Inflammatory macrophage (primary cell): ENCODE data around the gene RFX3.

Source experiments
- DNase-seq, 2 donors: peaks; one replicate each; pipeline ENCODE4 v3.0.0-alpha.2; 2020 to 2022

RFX3 gene

DNA sequence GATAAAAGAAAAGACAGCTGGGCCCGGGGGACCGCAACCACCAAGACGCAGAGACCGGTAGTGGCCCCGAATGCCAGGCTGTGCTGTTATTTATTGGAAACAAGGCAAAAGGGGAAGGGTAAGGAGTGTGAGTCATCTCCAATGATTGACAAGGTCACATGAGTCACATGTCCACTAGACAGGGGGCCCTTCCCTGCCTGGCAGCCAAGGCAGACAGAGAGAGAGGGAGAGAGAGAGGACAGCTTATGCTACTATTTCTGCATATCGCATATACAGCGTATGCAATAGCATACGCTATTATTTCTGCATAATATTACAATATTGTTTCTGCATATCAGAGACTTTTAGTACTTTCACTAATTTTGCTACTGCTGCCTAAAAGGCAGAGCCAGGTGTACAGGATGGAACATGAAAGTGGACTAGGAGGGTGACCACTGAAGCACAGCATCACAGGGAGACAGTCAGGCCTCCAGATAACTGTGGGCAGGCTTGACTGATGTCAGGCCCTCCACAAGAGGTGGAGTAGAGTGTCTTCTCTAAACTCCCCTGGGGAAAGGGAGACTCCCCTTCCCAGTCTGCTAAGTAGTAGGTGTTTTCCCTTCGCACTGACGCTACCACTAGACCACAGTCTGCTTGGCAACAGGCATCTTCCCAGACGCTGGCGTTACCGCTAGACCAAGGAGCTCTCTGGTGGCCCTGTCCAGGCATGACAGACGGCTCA is 50.3 kb downstream of the RFX3 start:
- DNase-seq: peak in 1 of 2 donors; percentile 16

DNA sequence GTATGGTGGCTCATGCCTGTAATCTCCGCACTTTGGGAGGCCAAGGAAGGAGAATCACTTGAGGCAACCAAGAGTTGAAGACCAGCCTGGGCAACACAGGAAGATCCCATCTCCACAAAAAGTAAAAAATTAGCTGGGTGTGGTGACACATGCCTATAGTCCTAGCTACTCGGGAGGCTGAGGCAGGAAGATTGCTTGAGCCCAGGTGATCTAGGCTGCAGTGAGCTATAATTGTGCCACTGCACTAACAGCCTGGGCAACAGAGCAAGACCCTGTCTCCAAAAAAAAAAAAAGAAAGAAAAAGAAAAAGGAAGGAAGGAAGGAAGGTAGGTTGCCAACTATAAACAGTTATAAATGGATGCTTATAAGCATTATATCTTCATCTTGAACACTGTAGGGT is 51.0 kb downstream of the RFX3 start:
- DNase-seq: no peak

DNA sequence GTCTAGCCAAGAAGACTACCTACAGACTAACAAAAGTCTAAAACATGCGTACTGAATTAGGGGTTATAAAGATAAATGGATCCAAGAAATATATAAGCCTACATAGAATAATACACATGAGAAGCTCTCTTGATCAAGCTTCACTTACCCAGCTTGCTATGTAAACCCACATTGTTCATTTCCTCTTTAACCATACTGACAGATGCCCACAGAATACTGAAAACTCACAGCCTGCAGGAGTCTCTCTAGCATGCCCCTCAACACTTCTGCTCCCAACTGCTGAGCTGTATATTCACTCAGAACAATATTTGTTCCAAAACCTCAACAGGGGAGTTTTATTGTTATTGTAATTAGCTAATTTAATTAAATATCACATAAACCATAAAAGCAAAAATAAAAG is 52.4 kb downstream of the RFX3 start:
- peak; percentile 15 to 33 for DNase-seq

DNA sequence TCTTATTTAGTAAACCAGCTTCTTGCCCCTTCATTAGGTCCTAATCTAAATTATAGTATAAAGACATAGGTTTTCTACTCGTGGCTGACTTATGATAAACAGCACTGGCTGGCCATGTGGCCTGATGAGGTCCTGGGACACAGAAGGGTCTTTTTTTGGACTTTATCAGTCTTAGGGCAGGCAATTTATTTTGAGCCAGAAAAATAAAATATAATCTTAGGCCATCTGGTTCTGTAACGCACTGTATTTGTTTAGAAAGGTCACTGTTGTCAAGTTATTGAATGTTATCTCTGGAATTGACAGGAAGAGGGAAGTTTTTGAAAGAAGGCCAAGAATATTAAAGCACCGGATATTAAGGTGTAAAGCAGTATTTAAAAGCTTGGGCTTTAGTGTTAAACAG is 53.9 kb downstream of the RFX3 start:
- DNase-seq: no peak

DNA sequence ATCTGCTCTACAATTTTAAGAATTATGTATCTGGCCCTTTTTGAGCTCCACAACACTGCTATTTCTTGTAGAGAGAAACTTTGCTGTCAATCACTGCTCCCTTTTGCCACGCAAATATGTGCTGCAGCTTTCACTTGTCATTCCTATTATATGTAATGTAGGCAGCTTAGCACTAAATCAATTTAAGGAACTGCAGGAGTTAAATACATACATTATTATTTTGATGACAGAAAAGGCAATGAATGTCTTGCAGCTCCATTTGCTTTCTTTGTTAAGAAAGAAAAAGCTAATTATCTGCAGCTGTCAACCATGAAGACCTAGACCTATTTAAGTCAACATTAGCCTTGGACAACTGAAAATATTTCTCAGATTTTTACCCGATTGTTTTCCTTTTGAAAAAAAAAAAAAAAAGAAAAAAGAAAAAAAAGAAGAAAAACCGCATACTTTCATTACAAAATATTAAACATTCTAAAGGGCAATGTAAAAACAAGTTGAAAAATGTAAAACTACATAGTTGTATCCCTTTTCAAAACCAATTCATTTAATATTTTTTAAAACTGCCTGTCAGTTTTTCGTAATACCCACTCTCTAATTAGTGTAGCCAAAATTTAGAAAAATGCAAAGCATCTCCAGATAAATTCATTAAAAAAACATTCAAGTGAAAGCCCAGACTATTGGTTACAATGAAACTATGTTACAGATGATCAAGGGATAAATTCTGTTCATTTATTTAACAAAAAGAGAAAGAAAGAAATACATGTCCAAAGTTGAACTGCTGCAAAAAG is 57.2 kb downstream of the RFX3 start:
- DNase-seq: no peak

DNA sequence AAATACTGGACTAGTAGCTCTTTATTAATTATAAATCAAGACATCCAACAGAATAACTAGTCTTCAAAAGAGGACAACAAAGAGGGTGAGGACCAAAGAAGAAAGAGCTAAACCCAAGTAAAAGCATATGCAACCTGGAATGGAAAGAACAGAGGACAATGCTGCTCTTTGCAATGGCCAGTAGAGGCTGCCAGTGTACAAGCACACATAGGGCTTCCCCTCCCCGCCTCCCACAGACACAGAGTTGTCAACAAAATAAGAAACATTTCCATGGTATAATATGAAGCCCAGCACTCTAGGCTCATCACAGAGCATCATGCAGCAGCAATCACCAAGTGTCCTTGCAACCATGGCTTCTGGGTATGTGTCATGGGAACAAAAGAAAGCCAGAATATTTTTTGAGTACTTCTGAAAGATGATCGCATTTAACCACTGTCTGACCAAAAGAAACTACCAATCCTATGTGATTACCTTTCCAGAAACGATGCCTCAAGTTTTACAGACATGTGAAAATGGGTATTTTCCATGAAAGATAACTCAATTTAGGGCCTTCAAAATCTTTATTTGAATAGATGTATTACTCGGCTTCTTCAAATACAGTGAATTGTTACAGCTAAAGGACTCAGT is 58.1 kb downstream of the RFX3 start:
- peak; percentile 69 to 75 for DNase-seq

DNA sequence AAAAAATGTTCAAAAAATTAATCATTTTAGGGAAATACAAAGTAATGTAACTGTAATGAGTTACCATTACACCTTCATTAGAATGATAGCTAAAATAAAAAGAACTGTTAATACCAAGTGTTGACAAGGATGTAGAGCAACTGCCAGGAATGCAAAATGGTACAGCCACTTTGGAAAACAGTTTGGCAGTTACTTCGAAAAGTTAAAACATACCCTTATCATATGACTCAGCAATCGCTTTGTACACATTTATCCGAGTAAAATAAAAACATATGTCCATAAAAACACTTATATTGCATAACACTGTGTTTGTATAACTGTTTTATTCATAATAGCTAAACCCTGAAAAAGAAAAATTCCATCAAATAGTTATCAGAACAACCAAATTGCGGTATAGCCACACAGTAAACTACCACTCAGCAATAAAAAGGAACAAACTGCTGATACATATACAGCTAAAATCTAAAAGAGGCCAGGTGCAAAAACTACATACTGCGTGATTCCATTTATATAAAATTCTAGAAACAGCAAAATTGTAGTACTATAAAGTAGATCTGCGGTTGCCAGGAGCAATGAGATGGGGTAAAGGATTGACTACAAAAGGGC is 61.7 kb downstream of the RFX3 start:
- no peak for DNase-seq

DNA sequence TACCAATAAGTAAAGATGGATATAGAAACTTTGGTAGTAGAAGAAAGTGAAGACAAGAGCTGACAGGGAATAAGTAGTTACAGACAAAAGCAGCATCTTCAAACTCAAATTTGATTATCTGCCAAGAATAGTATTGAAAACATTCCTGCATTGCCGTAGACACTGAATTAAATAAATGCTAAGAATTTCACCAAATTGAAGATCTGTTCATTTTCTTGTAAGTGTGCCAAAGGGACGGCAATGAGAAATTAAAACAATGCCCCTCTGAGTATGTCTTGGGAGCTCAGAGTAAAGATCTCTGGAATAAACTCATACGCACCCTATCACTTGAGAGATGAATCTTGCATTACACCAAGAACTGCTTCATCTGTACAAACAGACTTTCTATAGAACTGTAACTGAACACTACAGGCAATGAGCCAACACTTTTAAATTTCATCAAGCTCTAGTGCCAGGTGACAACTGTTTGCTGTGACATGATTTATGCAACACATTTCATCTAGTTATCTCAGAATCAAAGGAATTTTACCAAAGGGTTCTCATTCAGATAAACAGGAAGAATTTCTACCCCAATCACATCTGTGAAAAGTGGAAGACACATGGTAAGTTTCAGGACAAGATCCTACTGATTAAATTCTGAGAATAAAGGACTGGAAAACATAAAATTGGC is 66.9 kb downstream of the RFX3 start:
- DNase-seq: no peak

DNA sequence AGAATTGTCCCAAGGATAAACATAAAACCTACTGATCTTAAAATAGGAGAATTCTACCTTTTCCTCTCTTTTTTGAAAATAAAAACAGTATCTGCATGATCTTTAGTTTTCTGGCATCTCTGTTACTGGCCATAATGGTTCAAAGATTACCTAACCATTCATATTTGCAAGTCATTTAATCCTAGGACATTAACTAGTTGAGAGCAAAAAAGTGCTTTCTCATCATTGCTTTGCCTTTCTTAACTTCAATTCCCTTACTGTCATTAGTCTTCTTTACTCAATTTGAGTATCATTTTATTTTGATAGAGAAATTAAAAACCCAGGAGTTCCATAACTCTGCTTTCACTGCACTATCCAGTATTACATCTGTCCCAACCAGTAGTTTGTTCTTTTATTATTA is 68.6 kb downstream of the RFX3 start:
- no peak for DNase-seq

DNA sequence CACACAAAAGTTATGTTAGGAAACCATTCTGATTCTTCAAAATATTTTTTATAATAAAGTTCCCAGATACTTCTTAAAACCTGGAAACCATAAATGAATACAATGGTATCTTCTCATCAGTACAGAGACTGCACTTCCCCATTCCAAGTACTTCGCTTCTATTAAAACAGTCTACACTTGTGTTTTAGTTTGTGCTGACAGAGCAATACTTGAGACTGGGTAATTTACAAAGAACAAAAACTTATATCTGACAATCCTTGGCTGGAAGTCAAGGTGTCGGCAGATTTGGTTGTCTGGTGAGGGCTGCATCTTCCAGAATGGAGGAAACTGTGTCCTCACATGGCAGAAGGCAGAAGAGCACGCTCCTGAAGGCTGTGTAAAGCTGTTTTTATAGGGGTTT is 70.1 kb downstream of the RFX3 start:
- no peak for DNase-seq

DNA sequence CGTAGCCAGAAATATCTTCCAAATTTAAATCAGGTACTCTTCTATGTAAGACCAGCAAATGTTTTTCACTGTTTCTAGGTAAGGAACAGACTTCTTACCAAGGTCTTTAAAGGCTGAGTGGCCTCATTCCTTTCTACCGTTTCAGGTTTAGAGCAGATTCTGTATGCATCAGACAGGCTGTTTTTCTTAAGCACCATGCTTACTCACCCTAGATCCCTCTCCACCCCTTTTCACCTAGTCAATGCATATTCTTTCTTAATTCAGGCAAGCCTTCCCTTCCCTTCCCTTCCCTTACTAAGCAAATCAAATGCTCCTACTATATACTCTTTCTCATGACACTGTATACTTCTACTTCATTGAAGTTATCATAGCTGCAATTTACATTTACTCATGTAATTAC is 70.7 kb downstream of the RFX3 start:
- DNase-seq: no peak

DNA sequence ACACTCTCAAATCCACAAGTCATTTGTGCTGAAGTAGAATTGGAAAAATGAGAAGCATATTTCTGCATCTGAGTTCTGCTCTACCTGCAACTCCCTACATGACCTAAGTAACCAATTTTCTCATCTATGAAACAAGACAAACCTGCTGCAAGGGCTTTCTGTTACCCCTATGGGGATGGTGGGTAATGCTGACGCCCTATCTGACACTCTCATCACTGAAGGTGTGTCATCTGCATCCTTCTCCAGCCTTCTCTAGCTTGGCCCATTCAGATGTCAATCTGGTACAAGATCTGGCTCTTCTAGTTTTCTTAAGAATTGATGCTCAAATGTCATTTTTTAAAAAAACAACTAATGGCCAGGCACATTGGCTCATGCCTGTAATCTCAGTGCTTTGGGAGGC is 73.8 kb downstream of the RFX3 start:
- DNase-seq: no peak

DNA sequence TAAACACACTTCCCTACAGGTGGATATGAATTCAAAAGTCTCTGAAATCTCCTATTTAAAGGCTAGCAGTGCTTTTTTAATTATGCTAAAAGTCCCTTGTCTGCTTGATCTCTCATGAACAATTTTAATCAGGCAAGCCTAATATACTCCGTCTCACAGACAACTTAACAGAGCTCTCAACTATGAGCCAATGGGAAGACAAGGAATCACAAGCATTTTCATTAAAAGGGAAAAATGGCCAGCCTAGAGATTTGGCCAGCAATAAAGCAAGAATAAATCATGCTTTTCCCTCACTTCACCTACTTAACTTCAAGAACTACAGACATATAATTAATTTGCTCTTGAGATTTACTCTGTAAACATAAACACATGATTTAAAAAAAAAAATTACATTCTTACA is 78.0 kb downstream of the RFX3 start:
- DNase-seq: no peak

DNA sequence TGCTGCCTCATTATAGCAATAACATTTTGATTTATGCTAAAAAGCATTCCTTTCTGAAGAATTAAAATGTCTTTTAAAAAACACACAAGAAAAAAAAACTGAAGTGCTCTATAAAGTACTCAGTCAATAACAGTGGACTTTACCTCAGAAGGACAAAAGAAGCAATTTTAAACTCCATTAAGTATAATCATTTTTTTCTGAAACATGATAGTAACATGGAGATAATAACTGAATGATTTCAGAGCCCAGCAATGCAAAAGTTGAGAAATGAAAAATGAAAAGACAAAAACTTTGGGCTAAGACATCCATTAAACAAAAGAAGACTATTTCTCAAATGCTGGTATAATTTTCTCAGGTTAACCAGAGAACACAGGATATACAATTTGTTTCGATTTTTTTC is 78.7 kb downstream of the RFX3 start:
- DNase-seq: no peak

DNA sequence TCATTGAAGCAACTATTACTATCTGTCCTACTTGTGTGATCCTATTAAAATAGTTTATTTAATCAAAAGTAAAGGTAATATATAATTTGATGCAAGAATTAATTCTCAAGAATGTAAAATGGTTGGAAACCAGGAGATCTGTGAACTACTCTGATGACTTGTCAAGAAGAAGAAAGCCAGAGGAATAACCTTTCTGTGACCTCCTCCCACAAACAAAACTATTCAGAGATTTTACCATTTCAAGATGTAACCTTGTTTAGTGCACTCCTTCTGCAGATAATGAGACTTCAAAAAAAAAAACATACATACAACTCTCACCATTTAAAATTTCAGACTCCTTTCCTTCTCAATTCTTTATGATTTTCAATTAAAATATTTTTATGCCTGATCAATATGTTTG is 79.5 kb downstream of the RFX3 start:
- DNase-seq: no peak

DNA sequence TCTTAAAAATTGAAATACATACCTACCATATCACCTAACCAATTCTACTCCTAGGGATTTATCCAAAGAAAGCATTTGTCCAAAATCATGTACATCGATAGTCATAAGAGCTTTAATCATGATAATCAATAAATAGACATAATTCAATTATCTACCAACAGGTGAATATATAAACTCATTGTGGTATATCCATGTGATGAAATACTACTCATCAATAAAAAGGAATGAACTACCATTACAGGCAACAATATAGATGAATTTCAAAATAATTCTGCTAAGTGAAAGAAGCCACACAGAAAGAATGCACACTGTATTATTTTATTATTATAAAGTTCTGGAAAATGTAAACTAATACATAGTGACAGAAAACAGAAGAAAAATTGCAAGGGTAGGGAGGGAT is 81.8 kb downstream of the RFX3 start:
- no peak for DNase-seq

DNA sequence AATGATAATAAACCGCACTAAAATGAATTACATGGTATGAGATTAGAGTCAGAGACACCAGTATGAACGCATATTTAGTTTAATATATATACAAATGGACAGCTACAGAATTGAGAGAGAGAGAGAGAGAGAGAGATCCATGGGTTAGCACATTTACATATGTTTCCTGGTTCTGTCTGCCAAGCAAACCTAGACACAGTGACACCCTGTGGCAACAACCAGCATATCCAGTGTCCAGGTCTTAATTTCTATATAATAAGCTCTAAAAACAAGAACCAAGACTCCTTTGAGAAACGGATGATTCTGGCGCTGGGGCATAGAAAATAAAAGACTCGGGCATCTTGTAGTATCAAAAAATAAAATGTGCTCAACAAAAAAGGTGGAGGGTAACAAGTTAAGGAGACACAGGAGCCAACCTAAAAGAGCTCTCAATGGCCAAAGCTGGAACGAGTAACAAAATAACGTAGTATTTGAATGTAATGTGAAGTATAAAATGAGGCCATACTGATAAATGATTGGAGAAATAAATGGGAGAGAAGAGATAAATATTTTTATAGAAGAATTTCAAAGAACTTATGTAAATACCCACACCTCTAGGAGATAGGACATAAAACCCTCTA is 84.5 kb downstream of the RFX3 start:
- peak; percentile 78 to 83 for DNase-seq

DNA sequence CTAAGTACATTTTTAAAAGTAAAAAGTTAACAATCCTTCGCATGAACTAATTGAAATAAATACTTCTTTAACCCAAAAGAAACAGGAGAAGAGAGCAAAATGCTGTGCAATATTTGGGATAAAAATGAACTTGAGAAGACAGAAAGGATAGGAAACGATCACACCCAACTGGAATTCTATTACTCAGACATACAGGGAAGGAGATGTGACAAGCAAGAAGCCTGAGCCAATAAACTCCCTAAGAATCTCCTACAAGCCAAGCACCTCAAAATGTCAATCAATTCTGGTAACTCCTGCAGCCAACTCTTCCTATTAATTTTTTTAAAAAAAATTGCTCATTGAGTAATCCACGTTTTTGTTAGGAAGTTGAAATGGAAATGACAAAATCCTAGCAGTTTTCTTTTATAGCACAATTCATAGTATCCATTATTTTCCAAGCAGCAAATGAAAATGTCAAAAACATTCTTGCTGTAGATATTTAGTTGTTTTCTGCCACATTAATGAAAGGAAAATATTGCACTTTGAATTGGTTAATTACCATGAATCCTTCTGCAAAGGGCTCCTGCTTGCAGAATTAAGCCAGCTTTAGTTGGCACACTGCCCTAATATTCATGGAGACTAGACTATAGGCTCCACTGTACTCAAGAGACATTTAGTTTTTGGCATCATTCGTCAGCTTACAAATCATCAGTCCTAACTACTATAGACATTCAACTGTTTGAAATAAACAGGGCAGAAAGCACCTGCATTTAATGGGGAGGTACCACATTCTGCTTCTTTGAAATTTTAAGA is 89.0 kb downstream of the RFX3 start:
- no peak for DNase-seq

DNA sequence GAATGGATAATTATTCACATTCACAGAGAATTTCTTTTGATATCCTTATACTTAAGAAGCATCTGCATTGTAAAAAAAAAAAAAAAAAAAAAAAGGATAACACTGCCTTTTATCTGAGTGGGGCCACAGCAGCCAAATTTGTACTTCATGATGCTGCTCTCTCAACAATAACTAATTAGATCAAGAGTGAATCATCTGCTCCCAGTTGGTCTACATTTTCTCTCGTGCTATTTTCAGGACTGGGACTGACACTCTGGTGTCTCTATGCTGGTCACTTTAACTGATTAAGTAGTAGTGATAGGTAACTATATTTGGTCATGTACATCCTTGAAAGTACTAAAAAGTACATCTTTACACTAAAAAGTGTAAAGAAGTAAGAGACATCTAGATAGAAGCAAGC is 90.1 kb downstream of the RFX3 start:
- no peak for DNase-seq

DNA sequence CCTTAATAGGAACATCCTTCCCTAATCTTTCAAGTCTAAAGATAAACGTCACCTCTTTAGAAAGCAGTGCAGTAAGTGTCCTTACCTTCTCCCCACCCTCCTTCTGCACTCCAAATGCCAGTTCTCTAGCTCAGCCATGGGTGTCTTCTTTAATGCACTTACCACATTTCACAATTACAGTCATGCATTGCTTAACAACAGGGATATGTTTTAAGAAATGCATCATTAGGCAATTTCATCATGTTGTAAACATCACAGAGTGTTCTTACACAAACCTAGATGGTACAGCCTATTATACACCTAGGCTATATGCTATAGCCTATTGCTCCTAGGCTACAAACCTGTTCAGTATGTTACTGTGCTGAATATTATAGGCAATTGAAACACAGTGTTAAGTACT is 91.2 kb downstream of the RFX3 start:
- DNase-seq: peak; percentile 60 to 94

DNA sequence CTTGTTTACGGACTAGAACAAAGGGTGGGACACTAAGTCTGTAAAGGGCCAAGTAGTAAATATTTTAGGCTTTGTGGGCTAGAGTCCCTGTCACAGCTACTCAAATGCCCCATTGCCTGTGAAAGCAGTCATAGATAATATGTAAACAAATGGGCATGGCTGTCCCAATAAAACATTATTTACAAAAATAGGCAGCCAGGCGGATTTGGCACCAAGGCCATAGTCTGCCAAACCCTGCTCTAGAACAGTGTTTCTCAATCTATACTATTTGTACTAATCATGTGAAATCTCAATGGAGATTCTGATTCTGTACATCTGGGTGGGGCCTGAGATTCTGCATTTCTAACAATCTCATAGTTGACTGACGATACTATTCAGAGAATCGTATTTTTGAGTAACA is 92.0 kb downstream of the RFX3 start:
- DNase-seq: no peak

DNA sequence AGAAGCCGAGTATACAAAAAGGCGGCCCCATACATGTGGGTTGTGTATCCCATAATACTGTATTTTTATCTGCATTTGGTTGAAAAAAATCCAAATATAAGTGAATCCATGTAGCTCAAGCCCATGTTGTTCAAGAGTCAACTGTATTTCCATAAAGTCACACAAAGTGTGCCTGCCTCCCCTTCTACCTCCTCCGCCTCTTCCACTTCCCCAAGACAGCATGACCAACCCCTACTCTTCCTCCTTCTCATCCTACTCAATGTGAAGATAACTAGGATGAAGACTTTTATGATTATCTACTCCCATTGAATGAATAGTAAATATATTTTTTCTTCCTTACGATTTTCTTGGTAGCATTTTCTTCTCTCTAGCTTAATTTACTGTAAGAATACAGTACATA is 92.7 kb downstream of the RFX3 start:
- peak; percentile 29 to 62 for DNase-seq
